ENCODE results near the gene PLXNA4.

Gene PLXNA4

DNA sequence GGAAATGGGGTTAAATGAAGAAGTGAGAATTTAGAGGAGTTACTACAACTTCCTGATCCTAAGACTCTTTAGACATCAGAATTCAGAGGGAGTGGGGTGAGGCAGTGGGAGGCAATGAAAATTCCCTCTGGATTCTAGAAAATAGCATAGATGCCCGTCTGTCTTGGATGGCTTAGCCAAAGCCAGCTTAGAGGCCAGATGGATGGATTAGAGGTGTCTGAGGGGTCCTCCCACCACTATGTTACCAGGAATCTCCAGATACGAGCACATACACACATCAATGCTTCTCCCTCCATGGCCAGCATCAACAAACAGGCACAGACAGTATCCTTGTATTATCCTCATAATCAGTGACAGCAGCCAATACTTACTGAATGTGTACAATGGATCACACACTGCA, 418.1 kb downstream of the PLXNA4 start:
- DNase-seq: no peak

- DNase-seq: no peak
These were observed 420.6 kb downstream of the PLXNA4 start for GRCh38 chr7:132155715-132156114.

GRCh38 chr7:132154695-132155471, 421.4 kb downstream of the PLXNA4 start:
- no peak for DNase-seq

- no peak for DNase-seq
These were observed 422.0 kb downstream of the PLXNA4 start for GRCh38 chr7:132154248-132154647.

- no peak for DNase-seq
These were observed 424.0 kb downstream of the PLXNA4 start for GRCh38 chr7:132152131-132152889.

DNA sequence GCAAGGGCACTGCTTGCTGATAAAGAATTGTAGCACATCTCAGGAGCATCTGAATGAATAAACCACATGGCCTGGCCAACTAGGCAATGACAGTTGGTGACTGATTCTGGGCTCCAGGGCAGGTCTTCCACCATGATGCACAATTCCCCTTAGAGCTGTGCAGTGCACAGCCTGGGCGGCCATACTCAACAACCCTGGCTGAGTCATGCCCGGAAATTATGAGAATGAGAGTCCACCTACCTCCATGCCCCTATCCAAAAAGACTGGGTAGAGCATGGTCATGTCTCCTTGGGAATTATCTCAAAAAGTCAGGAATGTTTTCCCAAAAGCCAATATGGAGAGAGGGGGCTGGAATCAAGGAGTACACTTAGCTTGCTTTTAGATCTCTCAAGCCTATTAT, 425.6 kb downstream of the PLXNA4 start:
- no peak for DNase-seq

- DNase-seq: no peak
These were observed 426.6 kb downstream of the PLXNA4 start for GRCh38 chr7:132149436-132150304.

DNA sequence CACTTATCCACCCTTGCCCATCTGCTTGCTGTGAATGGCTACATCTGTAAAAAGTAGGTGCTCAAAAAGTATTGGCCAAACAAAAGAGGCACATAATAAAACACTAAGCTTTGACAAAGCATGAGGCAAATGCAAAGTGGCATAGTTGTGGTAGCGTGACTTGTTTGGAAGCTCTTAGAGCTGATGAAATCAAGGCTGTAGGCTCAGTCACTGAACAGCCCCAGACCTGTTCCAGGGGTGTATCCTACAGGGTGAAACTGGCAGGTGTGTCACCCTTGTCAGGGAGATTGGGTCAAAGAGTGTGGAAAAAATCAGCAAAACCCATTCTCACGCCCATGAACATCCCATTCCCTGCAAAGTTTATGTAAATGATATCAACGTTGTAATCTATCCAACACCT, 427.4 kb downstream of the PLXNA4 start:
- DNase-seq: no peak

- DNase-seq: no peak
These were observed 430.8 kb downstream of the PLXNA4 start for GRCh38 chr7:132145466-132145865.

GRCh38 chr7:132145063-132145462, 431.2 kb downstream of the PLXNA4 start:
- no peak for DNase-seq

DNA sequence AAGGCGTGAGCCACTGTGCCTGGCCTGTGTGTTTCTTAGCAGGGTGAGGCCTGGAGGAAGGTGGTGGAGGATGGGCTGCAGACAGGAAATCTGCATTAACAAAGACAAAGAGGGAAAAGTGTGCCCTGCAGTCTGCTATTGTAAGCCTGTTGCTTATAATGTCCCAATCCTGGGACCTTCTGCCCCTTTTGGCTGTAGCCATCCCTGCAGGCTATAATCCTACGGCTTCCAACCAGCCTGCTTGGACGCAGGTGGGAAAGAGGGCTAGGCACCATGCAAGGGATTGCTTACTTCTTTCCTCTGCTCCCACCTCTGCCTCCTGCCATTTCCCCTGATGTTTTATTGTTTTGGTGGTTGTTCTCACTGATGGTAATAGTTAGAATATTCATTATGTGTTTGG, 434.3 kb downstream of the PLXNA4 start:
- no peak for DNase-seq

DNA sequence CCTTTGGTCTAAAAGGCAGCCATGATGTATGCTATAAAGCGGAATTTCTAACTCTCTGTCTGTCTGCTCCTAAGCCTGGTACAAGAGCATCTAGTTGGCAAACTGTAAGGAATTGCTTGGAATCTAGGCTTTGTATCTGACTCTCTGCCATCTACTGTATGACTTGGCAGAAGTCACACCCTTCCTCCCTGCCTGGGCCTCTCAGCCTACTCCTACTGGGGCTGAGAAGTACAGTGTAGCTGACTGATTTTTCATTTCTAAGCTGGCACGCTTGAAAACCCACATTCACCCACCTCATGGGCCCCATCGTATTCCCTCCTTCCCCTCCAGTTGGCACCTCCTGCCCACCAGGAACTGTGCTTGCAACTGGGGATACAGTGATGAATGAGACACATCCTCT, 435.2 kb downstream of the PLXNA4 start:
- no peak for DNase-seq

DNA sequence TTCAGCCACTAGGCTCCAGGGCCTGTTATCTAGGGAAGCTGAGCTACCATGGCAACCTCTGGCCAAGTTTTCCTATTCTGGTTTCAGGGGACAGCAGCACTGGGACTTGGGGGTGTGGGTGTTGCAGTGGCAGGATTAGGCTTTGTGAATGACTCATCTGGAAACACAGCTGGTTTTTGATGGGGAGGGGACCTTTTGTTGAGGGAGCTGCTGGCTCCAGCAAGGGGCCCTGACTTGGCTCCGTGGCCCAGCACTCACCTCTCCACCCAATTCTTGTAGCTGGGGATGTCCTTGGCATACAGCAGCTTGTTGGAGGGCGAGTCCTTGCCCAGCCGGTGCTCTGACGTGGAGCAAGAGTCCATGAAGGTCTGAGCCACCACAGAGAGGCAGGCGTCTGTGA, 435.9 kb downstream of the PLXNA4 start:
- no peak for DNase-seq

DNA sequence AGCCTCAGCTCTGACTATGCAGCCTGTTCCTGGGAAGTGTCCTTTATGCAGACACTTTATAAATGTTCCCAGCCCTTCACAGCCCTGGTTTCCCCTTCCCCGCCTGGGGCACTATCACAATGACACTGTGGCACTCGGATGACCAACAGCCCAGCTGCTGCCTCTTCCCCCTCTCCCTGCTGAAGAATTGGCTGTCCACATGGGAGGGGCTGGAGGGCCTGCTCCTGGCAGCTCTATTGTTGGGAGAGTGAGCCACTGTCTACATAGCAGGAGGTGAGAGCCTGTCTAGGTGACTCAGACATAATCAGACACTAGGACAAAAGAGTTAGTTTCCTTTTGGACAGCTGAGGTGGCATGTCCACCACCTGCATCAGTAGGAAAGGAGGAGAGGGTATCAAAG, 437.5 kb downstream of the PLXNA4 start:
- DNase-seq: no peak

GRCh38 chr7:132137681-132138080, 438.6 kb downstream of the PLXNA4 start:
- DNase-seq: no peak

GRCh38 chr7:132135746-132136385, 440.4 kb downstream of the PLXNA4 start:
- DNase-seq: no peak

GRCh38 chr7:132134814-132135445, 441.3 kb downstream of the PLXNA4 start:
- DNase-seq: no peak

DNA sequence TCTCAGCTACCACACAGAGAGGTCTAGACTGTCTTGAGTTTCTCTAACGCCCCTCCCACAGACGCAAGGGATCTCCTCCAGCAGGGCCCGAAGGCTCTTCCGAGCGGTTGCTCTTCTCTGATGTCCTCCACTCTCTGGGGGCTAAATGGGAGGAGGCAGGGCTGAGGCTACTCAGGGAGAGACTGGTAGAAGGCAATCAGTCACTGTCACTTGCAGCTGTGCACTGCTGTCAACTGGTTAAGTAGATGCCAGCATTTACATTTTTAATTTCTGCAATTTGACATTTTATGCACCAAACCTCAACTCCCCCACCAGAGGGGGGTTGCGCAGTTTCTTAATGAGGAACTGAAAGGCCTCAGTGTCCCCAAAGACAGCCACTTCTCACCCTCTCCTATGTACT, 442.8 kb downstream of the PLXNA4 start:
- no peak for DNase-seq

DNA sequence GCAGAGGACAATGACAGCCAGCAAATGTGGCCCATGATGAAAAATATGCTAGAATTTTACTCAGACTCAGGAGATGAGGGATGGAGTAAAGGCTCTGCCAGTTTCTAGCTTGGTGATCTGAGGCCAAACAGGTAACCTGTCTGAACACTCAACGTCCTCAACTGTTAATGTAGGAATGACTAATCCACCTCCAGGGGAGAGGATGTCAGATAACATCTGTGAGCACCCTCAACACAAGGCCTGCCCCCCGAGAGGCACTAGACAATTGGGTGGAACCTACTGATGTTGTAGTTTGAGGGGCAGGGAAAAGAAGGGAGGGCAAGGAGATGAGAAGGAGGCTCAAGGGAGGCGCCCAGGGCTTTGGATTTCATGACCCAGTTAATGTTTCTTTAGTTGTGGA, 445.1 kb downstream of the PLXNA4 start:
- no peak for DNase-seq

DNA sequence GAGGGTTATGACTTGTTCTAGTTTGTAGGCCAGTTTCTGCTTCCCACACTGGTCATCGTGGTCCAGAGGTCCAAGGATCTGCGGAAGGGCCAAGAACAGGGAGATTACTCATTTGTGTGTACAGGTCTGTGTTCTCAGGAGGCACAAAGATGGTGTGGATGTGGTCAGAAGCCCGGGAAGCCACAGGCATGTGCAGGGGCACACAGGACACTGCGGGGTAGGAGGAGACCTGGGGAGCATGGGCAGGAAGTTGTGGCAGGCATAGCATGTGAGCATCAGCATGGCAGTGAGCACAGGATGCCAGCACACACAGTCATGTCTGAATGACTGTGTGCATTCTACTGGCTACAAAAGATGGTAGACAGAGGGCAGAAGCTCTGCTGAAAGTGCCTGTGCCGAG, 445.8 kb downstream of the PLXNA4 start:
- no peak for DNase-seq

DNA sequence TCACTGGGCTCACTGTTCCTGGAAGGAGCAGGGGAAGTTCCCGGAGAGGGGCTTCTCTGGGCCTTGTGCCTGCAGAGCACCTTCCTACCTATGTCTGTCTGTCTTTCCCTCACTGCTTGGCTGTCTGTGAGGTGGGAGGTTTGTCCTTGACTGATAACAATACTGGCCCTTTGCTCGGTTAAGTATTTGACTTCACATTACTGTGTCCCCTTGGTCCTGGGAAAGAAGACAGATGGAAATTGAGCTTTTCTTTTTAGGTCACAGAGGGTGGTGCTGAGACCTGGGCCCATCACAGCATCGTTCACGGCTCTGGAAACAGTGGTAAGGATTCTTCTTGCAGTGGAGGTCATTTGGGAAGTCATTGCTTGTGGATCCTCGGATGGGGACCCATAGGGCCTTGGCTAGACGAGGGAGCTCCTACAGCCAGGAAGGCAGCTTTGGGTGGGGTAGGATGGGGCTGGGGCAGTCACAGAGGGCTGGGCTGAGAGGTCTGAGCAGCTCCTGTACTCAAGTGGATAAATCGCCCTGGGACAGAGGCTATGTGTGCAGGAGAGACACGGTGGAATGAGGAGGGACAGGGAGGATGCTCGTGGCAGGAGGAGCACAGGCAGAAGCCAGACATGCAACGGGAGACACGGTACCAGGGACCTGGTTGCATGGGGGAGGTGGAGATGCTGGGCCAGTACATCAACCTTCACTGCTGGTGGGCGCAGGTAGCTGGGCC, 450.2 kb downstream of the PLXNA4 start:
- no peak for DNase-seq

DNA sequence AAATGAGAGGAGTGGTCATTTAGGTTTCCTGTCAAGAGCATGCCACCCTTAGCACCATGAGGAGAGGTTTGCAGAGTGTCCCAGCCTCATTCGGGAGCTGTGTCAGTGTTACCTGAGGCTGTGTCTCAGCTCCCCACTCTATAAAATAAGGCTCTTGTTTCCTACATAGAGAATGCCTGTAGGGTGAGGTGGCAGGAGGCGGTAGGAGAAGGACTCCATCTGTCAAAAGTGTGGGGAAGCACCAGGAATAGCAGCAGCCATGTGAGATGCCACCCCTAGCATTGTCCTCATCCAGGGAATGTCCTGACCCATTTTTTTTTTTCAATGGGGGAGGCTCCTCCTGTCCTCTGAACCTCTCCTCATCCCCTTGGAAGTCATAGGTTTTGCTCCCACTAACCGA, 451.2 kb downstream of the PLXNA4 start:
- no peak for DNase-seq
